Parietal lobe (tissue), 1 donor: ENCODE results near the gene SLC41A1. TPM values are rescaled to one million over a fixed set of nuclear protein-coding genes. Genes with fewer than 3 reads are reported as not detected.

ENCODE experiments used
- total RNA-seq: library from RNA; depleted of rRNA; stranded (reverse); fragments of >200 nt; gene quantifications from one replicate; pipeline ENCODE4 v1.2.3, GENCODE V29; 2014

SLC41A1 gene
- total RNA-seq: 11.0 TPM

GRCh38 chr1:205812878-205813754 is at the start of gene SLC41A1:
Gene SLC41A1, minus strand, starts transcription at chr1:205813198. Its CDS starts 2,757 bp downstream, at chr1:205810441.

GRCh38 chr1:205849619-205850355 is 36.8 kb upstream of the SLC41A1 start, which contains the start of gene PM20D1:
Gene PM20D1, minus strand, starts transcription at chr1:205850132. Its CDS starts 60 bp downstream, at chr1:205850072.

GRCh38 chr1:205775015-205775716 is 37.8 kb downstream of the SLC41A1 start, which contains the start of gene RAB29:
Gene RAB29, minus strand, starts transcription at chr1:205775482. Its CDS starts 526 bp downstream, at chr1:205774956.

GRCh38 chr1:205750138-205751035 is 62.6 kb downstream of the SLC41A1 start, which contains the start of gene NUCKS1:
Gene NUCKS1, minus strand, starts transcription at chr1:205750182. Its CDS starts 209 bp downstream, at chr1:205749973.

Other genes starting within 250 kb of the SLC41A1 start
- gene ELK4, start 181.2 kb downstream of the SLC41A1 start, total RNA-seq: 18.5 TPM
- 3.8 TPM for gene SLC45A3, start 132.7 kb downstream of the SLC41A1 start, total RNA-seq
- 195 TPM for gene NUCKS1, start 63.0 kb downstream of the SLC41A1 start, total RNA-seq
- gene RAB29, start 37.7 kb downstream of the SLC41A1 start, total RNA-seq: 8.5 TPM
- gene PM20D1, start 36.9 kb upstream of the SLC41A1 start, total RNA-seq: not detected
- not detected for gene SLC26A9, start 130.3 kb upstream of the SLC41A1 start, total RNA-seq
- 0.31 TPM for gene RAB7B, start 190.2 kb upstream of the SLC41A1 start, total RNA-seq
- gene CTSE, start 210.7 kb upstream of the SLC41A1 start, total RNA-seq: not detected
- not detected for gene RHEX, start 240.0 kb upstream of the SLC41A1 start, total RNA-seq